Caki2 (cell line): ENCODE data around the gene GUCY2F. TPM values are rescaled to one million over a fixed set of nuclear protein-coding genes. Genes with fewer than 3 reads are reported as not detected.

ENCODE experiments used
- DNase-seq: peaks from one replicate; pipeline ENCODE4 v3.0.0-alpha.2; 2015; ENCODE audit warnings: low read depth
- in situ Hi-C: cut with HindIII; loops from 2 replicates; pipeline ENCODE4 v1.10.0; 2016; ENCODE audit warnings: low sequenced_read_pairs, low pct_unique_long_range_greater_than_20kb, mixed read lengths
- total RNA-seq: library from RNA; depleted of rRNA; stranded (reverse); fragments of >200 nt; shearing (Covaris generic); gene quantifications from 2 replicates; pipeline ENCODE4 v1.2.3, GENCODE V29; 2014; ENCODE audit warnings: low replicate concordance; rRNA removed

The GUCY2F gene
- total RNA-seq, 1 experiment from 2014 or later = not detected

GRCh38 chrX:109351557-109351956 lies 130.3 kb downstream of the GUCY2F start:
- DNase-seq = no peak
- in situ Hi-C loops = no loop called here

GRCh38 chrX:109350551-109350950 lies 131.3 kb downstream of the GUCY2F start:
- DNase-seq = no peak
- in situ Hi-C loops = no loop called here

- DNase-seq = no peak
- in situ Hi-C loops = no loop called here
These were observed 131.8 kb downstream of the GUCY2F start for GRCh38 chrX:109350051-109350450.

- in situ Hi-C loops = no loop called here
- DNase-seq = no peak
These were observed 134.3 kb downstream of the GUCY2F start for GRCh38 chrX:109347632-109348031.

DNA sequence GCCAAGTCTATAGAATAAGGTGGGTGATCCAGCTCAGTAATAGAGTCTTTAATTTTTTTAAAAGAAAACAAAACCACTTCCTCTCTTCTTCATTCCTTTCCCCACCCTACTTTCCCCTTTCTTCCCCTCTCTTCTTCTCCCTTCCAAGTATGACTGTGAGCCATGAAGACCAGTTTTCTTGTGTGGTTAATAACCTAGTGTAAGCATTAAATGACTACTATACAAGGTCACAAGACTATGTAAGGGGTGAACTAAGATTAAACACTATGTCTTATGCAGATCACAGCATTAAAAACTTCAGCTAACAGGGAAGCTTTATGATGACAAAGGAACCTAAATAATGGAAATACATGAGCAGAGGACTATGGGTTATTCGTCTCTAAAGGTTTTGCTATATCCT lies 135.4 kb downstream of the GUCY2F start:
- no peak for DNase-seq
- in situ Hi-C loops = no loop called here

GRCh38 chrX:109345856-109346255 lies 136.0 kb downstream of the GUCY2F start:
- no peak for DNase-seq
- in situ Hi-C loops = no loop called here

DNA sequence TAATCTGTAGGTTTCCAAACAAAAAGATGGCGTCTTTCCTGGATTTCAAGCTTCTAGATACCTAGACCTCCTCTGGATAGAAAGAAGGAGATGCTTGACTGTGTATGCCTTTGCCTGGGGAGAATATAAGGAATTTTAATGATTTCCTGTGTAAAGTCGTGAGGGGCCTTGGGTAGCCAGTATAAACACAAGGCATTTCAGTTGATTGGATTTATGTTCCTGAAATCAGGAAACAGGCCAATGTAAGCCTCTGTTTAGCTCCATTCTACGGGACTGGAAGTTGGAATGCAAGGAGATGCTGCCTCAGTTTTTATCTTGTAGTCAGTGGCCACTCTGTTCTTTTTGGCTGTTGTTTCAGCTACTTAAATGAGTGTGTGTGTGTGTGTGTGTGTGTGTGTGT lies 137.2 kb downstream of the GUCY2F start:
- no peak for DNase-seq
- in situ Hi-C loops = no loop called here

DNA sequence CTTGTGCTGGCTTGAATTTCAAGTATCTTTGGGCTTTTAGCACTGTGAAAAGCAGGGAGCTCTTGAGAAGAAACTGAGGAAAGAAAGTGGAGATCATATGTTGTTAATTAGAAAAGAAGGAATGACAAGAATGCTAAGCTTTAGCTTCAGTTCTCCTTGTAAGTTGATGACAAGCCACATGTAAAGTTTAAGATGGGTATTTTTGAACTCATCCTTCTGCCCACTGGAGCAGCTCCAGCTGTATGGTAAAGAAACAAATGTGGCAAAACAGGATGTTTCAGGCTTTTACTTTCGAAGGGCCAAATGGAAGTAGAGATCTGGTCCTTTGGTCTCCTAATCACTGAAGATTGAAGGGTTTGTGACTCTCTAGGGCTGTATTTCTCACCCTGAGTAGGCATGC lies 137.8 kb downstream of the GUCY2F start:
- in situ Hi-C loops = no loop called here
- no peak for DNase-seq

DNA sequence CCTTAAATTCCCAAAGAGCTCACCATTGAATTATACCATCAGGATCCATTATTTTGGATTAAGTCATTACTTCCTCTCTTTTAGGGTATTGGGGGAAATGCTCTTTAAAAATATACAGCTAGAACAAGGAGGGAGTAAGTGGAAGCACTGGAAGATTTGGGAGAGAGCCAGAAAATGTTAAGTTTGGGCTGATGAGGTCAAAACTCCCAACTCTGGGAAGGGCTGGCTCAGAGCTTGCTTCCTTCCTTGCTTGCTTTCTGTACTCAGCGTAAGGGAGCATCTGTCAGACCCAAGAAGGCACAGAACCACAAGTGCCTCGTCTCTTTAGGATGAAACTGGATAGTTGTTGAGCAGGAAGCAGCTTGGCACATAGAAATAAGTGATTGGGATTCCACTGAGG lies 138.2 kb downstream of the GUCY2F start:
- in situ Hi-C loops = no loop called here
- no peak for DNase-seq

DNA sequence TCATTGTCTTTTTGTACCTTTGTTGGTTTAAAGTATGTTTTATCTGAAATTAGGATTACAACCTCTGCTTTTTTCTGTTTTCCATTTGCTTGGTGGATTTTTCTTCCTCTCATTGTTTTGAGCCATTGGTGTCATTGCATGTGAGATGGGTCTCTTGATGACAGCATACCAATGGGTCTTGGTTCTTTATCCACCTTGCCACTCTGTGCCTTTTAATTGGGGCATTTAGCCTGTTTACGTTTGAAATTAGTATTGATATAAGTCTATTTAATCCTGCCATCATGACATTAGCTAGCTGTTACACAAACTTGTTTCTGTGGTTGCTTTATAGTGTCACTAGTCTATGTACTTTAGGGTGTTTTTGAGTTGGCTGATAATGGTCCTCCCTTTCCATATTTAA lies 145.7 kb downstream of the GUCY2F start:
- no peak for DNase-seq
- in situ Hi-C loops = no loop called here

DNA sequence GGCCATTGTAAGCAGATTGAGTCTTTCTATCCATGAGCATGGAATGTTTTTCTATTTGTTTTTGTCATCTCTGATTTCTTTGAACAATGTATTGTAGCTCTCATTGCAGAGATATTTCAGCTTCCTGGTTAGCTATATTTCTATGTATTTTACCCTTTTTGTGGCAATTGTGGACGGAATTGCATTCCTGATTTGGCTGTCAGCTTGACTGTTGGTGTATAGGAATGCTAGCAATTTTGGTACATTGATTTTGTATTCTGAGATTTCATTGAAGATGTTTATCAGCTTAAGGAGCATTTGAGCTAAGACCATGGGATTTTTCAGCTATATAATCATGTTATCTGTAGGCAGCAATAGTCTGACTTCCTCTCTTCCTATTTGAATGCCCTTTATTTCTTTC lies 154.6 kb downstream of the GUCY2F start:
- in situ Hi-C loops = no loop called here

More for the DNA sequence above, 154.6 kb downstream of the GUCY2F start:
- no peak for DNase-seq

Other genes with a start within 250 kb of the GUCY2F start
- gene NXT2, start 54.8 kb upstream of the GUCY2F start, total RNA-seq = 11.2 and 17.9 TPM in 2 replicates
- gene KCNE5, start 143.1 kb upstream of the GUCY2F start, total RNA-seq = not detected in 2 replicates